GM19452 (cell line): ENCODE data around the gene RGS11.
"Not testable (repeated sequence)": the region's sequence is repeated elsewhere in the genome, so short reads cannot be mapped to it uniquely, and the experiment has no call there.

Source experiments
- ATAC-seq: cut with Tn5 transposase; IDR thresholded peaks from one replicate; pipeline ENCODE4 v1.9.1; 2021; ENCODE audit not compliant: unreplicated experiment

RGS11 gene

GRCh38 chr16:234468-235305, 41.1 kb downstream of the RGS11 start, which contains the start of gene FAM234A:
TSS of gene FAM234A (plus strand) at chr16:234821. CDS start at chr16:254414, 19,593 bp downstream.
- peak; percentile 81 for ATAC-seq

- ATAC-seq: no peak
Observed at GRCh38 chr16:230949-231348, 44.8 kb downstream of the RGS11 start.

GRCh38 chr16:230351-230750, 45.4 kb downstream of the RGS11 start:
- not testable (repeated sequence) for ATAC-seq

GRCh38 chr16:229731-230281, 45.9 kb downstream of the RGS11 start:
- ATAC-seq: no peak

GRCh38 chr16:228852-229730, 46.7 kb downstream of the RGS11 start, which contains the start of gene LUC7L:
TSS of gene LUC7L (minus strand) at chr16:229449. CDS start at chr16:229339, 110 bp downstream.
- peak; percentile 85 for ATAC-seq

GRCh38 chr16:228151-228851, 47.4 kb downstream of the RGS11 start:
- peak; percentile 9 for ATAC-seq

- no peak for ATAC-seq
Observed at GRCh38 chr16:220021-220420, 55.7 kb downstream of the RGS11 start.
